ENCODE data around the gene CORO6. TPM values are rescaled to one million over a fixed set of nuclear protein-coding genes. Genes with fewer than 3 reads are reported as not detected.
A peak's percentile ranks its signal among the peaks of the same experiment; 100 is the strongest.
"Not testable (repeated sequence)": the region's sequence is repeated elsewhere in the genome, so short reads cannot be mapped to it uniquely, and the experiment has no call there.

CORO6 gene
- total RNA-seq: 3.3 and 4.4 TPM in 2 replicates

GRCh38 chr17:29622337-29623282, at the start of gene CORO6:
Gene CORO6, minus strand, starts transcription at chr17:29622912. Its CDS starts 1,491 bp downstream, at chr17:29621421.
- DNase-seq (ENCODE audit: low read depth): no peak

DNA sequence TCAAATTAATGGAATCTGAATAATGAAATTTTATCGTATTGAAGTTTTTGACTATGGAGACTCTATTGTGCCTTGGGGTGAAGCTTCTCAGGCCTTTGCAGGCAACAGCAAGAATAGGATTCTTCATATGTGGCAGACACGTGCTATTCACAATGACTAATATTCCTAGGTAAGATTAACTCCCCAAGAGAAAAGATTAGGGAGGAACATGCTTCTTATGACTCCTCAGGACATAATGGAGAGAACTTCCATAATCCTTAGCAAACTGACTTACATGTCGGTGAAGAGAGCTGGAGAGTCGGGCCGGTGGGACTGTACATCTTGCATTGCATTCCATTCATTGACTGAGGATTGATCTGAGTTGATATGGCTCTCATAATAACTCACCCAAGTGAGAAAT, 48.9 kb upstream of the CORO6 start:
- no peak for DNase-seq (ENCODE audit: low read depth)

DNA sequence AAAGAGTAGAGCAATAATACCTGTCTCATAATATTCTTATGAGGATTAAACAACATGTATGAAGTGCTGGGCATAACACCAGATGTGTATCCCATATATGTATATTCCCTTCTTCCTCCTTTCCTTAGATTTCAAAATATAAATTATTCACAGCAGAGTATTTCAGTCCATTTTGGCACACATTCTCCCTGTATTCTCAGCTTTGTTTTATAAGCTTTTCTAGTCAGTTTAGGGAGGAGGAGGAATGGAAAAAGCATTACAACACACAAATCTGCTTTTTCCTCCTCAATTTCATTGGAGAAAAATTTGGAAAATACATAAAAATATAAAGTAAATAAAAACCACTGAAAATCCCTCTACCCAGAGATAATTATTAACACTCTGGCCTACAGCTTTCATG, 46.6 kb upstream of the CORO6 start:
- DNase-seq (ENCODE audit: low read depth): no peak

DNA sequence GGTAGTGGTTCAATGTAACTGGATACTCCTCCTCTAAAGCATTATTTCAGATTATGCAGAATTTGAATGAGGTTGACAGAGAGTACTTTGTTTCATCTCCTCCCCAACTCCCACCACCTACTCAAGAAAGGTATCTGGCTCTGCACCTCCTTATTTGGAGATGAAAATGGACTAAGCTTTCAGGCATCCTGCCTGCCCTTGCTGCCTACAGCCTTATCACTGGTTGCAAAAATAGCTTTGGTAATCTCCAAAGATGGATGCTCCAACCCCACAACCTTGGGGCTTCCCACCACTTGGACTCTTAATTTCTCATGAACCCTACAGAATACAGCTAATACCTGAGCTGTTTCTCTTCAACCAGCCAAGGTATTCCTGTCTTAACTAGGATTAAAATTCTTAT, 45.3 kb upstream of the CORO6 start:
- no peak for DNase-seq (ENCODE audit: low read depth)

DNA sequence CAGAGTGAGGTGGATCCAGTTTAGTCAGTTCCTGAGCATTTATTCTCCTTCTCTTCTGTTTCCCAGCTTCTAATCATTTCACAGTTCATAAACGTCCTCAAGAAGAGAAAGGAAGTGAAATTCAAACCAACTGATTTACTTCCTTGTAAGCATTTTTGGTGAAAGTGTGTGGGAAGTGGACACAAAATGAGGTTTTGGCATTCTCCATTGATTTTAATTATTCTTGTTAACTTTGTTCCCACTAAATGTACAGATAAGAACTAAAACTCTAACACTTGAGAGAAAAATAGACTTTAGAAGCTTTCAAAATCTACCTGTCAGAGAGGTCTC, 42.7 kb upstream of the CORO6 start:
- peak; percentile 70 for DNase-seq (ENCODE audit: low read depth)

- no peak for DNase-seq (ENCODE audit: low read depth)
These were observed 42.2 kb upstream of the CORO6 start for GRCh38 chr17:29664743-29665480.

DNA sequence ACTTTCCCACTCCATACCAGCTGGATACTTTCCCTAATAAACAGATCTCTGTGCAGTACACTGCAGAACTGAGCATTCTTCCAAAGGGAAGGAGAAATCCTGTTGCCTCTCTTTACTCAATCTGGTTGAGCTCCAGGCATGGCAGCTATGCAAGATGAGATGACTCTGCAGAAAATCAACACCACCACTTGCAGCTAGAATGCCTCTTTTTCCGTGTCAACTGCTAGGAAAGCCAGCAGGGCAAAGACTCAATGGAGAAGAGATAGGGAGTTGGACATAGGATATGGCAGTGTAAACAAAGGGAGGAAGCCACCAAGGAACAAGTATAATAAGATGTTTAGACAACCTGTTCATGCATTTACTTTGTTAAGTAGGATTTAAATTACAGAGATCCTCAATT, 40.4 kb upstream of the CORO6 start:
- no peak for DNase-seq (ENCODE audit: low read depth)

DNA sequence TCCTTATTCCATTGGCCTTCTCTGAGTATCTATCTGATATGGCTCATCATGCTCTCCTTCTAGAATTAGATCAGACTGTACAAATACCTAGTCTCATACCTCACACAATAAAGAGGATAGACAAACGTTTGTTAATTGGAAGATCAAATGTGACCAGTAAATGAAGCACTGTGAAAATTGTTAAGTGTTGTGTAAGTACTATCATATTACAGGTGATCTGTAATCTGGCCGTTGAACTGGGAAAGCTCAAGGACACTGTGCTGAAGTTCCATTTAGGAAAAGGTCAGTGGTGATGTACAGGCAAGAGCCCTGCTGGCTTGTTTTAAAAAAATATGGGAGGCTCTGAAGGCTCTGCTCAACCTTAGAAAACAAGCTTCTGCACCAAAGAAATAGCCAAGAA, 38.5 kb upstream of the CORO6 start:
- no peak for DNase-seq (ENCODE audit: low read depth)

DNA sequence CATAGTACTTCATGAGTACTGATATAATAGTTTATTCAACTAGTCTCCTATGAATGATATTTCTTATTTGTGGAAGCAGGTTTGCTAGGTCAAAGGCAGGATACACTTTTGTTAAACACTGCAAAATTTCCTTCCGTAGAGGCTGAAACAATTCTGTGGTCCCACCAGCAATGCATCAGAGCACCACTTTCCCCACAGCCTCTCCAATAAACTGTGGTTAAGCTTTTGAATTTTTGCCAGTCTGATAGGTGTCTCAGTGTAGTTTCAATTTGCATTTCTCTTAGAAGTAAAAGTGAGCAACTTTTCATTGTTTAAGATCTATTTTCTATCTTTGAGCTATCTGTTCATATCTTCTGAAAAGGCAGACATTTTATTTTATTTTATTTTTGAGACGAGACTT, 36.4 kb upstream of the CORO6 start:
- no peak for DNase-seq (ENCODE audit: low read depth)

- no peak for DNase-seq (ENCODE audit: low read depth)
These were observed 32.6 kb upstream of the CORO6 start for GRCh38 chr17:29655323-29655722.

GRCh38 chr17:29653995-29654714, 31.4 kb upstream of the CORO6 start:
- no peak for DNase-seq (ENCODE audit: low read depth)

DNA sequence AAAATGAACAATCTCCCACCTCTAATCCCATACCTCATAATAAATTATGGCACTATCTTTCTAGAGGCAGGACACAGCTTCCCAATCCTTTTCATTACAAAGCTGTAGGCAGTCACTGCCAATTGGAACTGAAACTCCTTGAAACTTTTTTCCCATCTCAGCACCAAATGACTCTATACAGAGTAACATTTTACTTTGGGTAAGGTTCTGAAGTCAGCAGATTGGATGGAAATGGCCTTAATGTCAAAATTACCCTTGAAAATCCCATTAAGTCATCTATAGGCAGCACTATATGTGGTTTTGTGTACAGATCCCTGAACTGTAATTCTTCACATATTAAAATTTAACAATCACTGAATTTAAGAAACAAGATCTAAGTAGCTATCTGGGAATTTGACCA, 30.3 kb upstream of the CORO6 start:
- DNase-seq (ENCODE audit: low read depth): no peak

- DNase-seq (ENCODE audit: low read depth): not testable (repeated sequence)
These were observed 29.2 kb upstream of the CORO6 start for GRCh38 chr17:29651913-29652312.

DNA sequence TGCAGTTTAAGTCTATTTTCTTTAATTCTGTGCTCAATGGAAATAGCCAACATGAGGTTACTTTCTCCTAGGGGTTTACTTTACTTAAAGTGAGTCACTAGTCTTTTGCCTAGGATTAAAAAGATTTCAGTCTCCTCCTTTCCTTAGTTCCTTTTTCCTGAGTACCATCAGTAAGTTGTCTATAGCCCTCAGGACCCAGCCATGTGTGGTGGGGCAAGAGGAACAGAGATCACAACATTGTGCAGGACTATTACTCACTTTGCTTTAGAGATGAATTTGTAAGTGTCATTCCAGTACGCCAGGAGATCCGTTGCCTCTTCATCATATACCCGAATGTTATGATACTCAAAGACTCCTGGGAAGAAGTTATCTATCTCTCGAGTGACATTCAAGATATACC, 27.7 kb upstream of the CORO6 start:
- no peak for DNase-seq (ENCODE audit: low read depth)

DNA sequence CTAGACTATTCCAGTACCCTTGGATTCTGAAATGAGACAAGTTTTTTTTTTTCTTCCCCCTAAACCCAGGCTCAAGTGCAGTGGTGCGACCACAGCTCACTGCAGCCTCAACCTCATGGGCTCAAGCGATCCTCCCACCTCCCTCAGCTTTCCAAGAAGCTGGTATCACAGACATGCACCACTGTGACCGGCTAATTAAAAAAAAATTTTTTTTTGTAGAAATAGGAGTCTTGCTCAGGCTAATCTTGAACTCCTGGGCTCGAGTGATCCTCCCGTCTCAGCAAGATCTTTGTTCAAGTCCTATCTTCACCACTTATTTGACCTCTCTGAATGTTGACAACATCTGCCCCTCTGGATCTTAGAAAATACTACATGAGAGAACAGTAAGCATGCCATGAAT, 26.6 kb upstream of the CORO6 start:
- no peak for DNase-seq (ENCODE audit: low read depth)

DNA sequence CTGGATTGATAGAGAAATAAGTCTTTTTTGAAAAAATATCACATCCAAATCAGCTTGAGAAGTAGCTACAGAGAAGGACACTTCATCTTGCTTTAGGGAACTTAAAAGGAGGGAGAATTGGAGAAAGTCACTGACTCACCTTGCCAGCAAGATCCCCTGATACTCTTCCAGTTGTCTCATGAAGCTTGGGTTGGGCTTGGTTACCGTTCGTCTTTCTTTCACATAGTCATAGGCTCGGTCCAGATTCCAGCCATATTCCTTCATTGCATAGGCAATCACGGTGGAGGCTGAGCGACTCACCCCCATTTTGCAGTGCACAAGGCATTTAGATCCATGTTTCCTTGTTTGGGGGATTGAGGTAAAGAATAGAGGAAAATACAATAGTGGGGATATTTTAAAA, 25.3 kb upstream of the CORO6 start:
- DNase-seq (ENCODE audit: low read depth): no peak

DNA sequence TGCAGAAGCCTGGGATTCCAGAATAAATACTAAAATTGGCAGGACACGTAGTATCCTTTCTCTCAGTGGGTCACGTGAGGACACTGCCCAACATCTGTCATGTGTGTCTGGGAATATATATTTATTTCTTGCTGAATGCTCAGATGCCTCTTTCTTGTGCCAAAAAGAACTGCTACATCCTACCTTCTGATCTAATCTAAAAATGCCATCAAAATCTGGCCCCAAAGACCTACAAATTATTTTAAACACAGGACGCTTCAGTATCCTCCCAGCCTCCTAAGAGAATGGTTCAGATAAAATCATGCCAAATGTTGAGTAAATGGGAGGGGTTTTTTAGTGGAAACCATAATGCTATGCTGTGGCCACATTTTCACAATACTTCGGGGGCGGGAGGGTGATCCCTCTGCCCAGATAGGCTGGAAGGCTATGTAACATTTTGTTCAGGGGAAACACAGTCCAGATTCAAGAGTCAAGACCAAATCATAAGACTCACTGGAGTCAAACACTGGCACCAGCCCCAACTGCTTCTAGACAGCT, 22.9 kb upstream of the CORO6 start:
- DNase-seq (ENCODE audit: low read depth): peak; percentile 72

DNA sequence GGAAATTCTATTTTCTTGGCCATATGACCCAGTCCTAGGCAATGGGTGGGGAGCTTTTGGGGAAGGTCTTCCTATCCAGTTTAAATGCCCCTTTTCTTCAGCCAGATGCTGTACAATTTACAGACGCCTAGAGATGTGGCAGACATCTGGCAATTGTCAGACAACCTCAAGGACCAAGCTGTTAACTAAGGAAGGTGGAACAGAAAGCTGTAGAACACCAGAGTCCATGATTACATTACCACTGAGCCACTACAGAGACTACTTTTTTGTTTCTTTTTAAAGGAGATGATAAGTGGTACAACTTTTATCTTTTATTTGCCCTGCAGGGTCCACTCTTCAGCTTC, 21.1 kb upstream of the CORO6 start:
- no peak for DNase-seq (ENCODE audit: low read depth)

DNA sequence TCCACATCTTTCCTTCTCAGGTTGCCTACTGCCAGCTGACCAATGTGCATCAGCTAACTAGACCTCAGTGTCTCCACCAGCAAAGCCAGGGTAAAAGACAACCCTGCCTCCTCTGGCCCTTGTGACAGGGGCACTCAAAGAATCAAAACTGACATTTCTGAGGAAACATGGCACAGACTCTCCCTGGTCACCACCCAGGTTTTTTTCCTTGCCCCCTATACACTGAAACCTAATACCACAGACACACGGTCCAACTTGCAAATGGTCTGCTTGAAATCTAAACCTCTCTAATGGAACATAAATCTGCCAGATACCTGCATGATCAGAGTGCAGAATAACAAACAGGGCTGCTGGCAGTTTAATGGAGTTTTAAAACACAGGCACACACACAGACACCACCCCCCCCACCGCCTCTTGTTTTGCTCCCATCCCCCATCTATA, 19.5 kb upstream of the CORO6 start:
- DNase-seq (ENCODE audit: low read depth): peak; percentile 25

GRCh38 chr17:29640981-29641642, 18.4 kb upstream of the CORO6 start:
- DNase-seq (ENCODE audit: low read depth): no peak

- peak; percentile 73 for DNase-seq (ENCODE audit: low read depth)
These were observed 17.7 kb upstream of the CORO6 start for GRCh38 chr17:29640413-29640812.

GRCh38 chr17:29633886-29634285, 11.2 kb upstream of the CORO6 start:
- DNase-seq (ENCODE audit: low read depth): no peak
